Body of pancreas (tissue), 4 donors: ENCODE data around the gene PRR30. TPM values are rescaled to one million over a fixed set of nuclear protein-coding genes. Genes with fewer than 3 reads are reported as not detected.

Experiments
- ATAC-seq: fragments of 150-250 bp; one replicate; pipeline ENCODE4 v1.9.1; 2016
- DNase-seq, 4 donors: peaks; one replicate each; pipeline ENCODE4 v3.0.0-alpha.2; 2019
- H3K27ac ChIP-seq, 4 donors: fragments of 200-600 bp; sonication (generic); 1 replicate in 3 of 4; 2 replicates in 1 of 4; pipeline versions ENCODE4 v1.5.1 to v1.6.1; 2016 to 2019; ENCODE audit warnings: mild to moderate bottlenecking in 1 of 4, mixed read lengths in 1 of 4, moderate library complexity in 1 of 4
- H3K27me3 ChIP-seq, 2 donors: fragments of 200-600 bp; sonication (generic); one replicate each; pipeline ENCODE4 v1.6.0; 2016; ENCODE audit warnings: mild to moderate bottlenecking in 1 of 2
- H3K36me3 ChIP-seq, 2 donors: fragments of 200-600 bp; sonication (generic); replicated peaks in 1 of 2; 2 replicates each; pipeline ENCODE4 v1.5.1; 2016; ENCODE audit warnings: low read depth in 2 of 2; ENCODE audit not compliant: insufficient read depth in 1 of 2
- H3K4me1 ChIP-seq: fragments of 200-600 bp; sonication (generic); one replicate; pipeline ENCODE4 v1.6.0; 2016
- H3K4me3 ChIP-seq, 2 donors: fragments of 200-600 bp; sonication (generic); 1 replicate in 1 of 2; 2 replicates in 1 of 2; pipeline ENCODE4 v1.5.1; 2016 to 2019
- H3K9me3 ChIP-seq, 3 donors: fragments of 200-600 bp; sonication (generic); 1 replicate in 2 of 3; 2 replicates in 1 of 3; pipeline ENCODE4 v1.5.1; 2016
- CTCF ChIP-seq, 7 experiments: fragments of 450-650 bp in 4 of 7; fragments of 200-600 bp in 3 of 7; sonication (generic) in 3 of 7; IDR thresholded peaks; one replicate each; pipeline ENCODE4 v1.5.1; 2016 to 2019; ENCODE audit warnings: antibody characterized with exemption in 7 of 7
- POLR2A ChIP-seq, 3 donors: fragments of 450-650 bp; IDR thresholded peaks; one replicate each; pipeline ENCODE4 v1.6.1; 2016; ENCODE audit warnings: antibody characterized with exemption in 3 of 3, mild to moderate bottlenecking in 2 of 3
- WGBS, 2 donors: methylation state at CpG; one replicate each; pipeline ENCODE4 v1.1.5; 2017; 5-methylcytosine and 5-hydroxymethylcytosine counted together
- intact Hi-C: fragments of 100-400 bp; cut with DNase I; formaldehyde crosslinking; loops from one replicate; pipeline ENCODE4 v1.15.1; 2023
- total RNA-seq, 2 donors: library from RNA; depleted of rRNA; stranded (reverse); fragments of >200 nt; gene quantifications; one replicate each; pipeline ENCODE4 v1.1.0, GENCODE V29; 2016

PRR30 gene
- total RNA-seq, 2 donors from 2014 or later = not detected

DNA sequence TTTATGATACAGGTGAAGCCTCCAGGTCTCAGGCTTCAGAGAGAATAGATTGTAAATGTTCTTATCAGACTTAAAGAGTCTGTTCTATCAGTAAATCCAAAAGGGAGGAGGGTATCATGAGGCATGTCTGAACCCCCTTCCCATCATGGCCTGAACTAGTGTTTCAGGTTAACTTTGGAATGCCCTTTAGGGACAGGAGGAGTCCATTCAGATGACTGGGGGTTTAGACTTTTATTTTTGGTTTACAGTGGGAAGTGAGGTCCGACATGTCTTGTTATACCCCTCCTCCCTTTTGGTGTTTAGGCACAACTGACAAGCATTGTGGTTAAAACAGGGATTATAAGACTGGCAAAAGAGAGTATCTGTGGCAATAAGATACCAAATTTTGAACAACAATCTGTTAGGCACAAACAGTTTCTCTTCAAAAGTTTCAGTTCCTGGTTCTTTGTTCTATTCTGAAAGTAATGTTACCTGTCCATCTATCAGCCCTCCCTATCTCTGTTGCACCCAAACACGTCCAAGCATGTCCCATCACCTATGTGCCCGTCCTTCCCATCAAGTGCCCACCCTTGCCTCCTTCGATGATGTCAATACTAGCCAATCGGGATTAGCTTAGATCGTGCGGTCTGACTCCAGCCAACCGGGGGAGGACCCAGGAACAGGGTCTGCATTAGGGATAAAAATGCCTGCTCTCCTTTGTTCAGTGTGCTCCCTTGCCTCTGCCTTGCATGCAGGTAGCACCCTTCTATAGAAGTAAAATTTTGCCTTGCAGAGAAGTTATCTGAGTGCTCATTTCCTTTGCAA, 26.0 kb upstream of the PRR30 start:
- intact Hi-C loops = no loop called here
- Histone ChIP-seq H3K27me3 (no peaks in the 10 kb centered on the region), H3K36me3 (no peaks in the 10 kb centered on the region), H3K4me1 (peaks cover 5% of the 10 kb centered on the region), H3K27ac (no peak overlapping the region), H3K9me3 (no peaks in the 10 kb centered on the region), H3K4me3 (no peak overlapping the region)
- WGBS, 2 donors = 83% methylated on average over 8 of the region's 8 CpGs
- no peak for TF ChIP-seq CTCF (IDR thresholded peaks at IDR 0.05)
- TF ChIP-seq POLR2A (IDR thresholded peaks at IDR 0.05) = no peak
- DNase-seq (no peak), ATAC-seq (no peak)

DNA sequence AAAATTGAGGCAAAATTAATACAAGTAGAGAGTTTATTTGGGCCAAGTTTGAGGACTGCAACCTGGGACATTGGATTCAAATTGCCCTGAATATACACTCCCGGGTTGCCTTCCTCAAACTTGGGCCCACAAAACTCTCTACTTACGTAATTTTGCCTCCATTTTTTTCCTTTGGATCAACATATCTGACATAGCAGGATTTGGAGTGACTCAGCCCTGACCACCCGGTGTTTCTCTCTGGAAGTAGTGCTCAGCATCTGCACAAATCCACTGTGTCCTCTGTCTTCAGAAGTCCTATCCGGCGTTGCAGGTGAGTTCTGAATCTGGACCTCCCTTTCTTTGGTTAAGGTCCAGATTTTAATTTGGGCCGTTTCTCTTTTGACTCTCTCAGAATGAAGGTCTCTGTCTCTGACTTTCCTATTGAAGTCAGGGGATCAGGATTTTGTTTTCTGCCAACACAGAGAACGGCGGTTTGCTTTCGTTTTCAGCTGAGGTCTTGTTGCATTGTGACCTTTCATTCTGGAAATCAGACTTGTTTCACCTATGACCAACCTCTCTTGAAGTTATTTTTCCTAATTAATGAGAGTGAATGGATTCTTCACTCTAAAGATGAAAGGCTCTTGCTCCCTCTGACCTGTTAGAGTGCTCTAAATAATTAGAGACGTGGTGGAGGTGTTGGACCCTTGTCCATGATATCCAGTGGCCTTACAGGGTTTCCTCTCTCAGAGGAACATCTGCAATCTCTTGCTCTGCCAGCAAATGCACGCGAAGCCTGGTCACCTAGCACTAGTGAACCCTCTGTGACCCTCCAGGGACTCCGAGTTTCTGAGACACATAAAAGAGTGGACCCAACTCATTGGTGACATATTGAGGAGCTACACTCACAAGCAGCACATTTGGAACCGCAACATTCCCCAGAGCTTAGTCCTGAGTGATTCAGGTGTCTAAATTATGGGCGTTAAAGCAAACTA, 23.2 kb upstream of the PRR30 start:
- no peak for TF ChIP-seq CTCF (IDR thresholded peaks at IDR 0.05)
- TF ChIP-seq POLR2A (IDR thresholded peaks at IDR 0.05) = no peak
- 73 to 75% methylated on average over 15 of the region's 15 CpGs for WGBS, 2 donors
- DNase-seq (no peak), ATAC-seq (no peak)
- no peak overlapping the region for H3K4me3 ChIP-seq
- intact Hi-C loops = no loop called here
- no peaks in the 10 kb centered on the region for H3K9me3 ChIP-seq
- H3K4me1 ChIP-seq = no peaks in the 10 kb centered on the region
- H3K27me3 ChIP-seq = no peaks in the 10 kb centered on the region
- no peaks in the 10 kb centered on the region for H3K36me3 ChIP-seq
- H3K27ac ChIP-seq = no peak overlapping the region

DNA sequence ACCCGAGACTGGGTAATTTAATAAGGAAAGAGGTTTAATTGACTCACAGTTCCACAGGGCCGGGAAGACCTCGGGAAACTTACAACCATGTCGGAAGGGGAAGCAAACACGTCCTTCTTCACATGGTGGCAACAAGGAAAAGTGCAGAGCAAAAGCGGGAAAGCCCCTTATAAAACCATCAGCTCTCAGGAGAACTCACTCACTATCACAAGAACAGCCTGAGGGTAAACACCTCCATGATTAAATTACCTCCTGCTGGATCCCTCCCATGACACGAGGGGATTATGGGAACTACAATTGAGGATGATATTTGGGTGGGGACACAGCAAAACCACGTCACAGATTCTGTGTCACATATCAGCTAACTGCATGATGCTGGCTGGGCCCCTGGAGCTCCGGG, 21.0 kb upstream of the PRR30 start:
- H3K9me3 ChIP-seq = no peaks in the 10 kb centered on the region
- H3K4me3 ChIP-seq = no peak overlapping the region
- DNase-seq (no peak), ATAC-seq (no peak)
- WGBS, 2 donors = 72 to 74% methylated on average over 9 of the region's 9 CpGs
- H3K27me3 ChIP-seq = no peaks in the 10 kb centered on the region
- no peaks in the 10 kb centered on the region for H3K4me1 ChIP-seq
- TF ChIP-seq POLR2A (IDR thresholded peaks at IDR 0.05) = no peak
- no peak for TF ChIP-seq CTCF (IDR thresholded peaks at IDR 0.05)
- H3K27ac ChIP-seq = no peak overlapping the region
- H3K36me3 ChIP-seq = no peaks in the 10 kb centered on the region
- intact Hi-C loops = no loop called here

GRCh38 chr2:27159271-27159670, 20.1 kb upstream of the PRR30 start:
- no peaks in the 10 kb centered on the region for H3K36me3 ChIP-seq
- no peak for ATAC-seq
- H3K4me3 ChIP-seq = no peak overlapping the region
- no peak for DNase-seq
- intact Hi-C loops = no loop called here
- no peak overlapping the region for H3K27ac ChIP-seq
- H3K4me1 ChIP-seq = no peaks in the 10 kb centered on the region
- H3K27me3 ChIP-seq = no peaks in the 10 kb centered on the region
- TF ChIP-seq POLR2A (IDR thresholded peaks at IDR 0.05) (no peak), CTCF (IDR thresholded peaks at IDR 0.05) (no peak)
- no peaks in the 10 kb centered on the region for H3K9me3 ChIP-seq
- WGBS, 2 donors = 57 to 65% methylated on average over 1 to 6 of the region's 6 CpGs
